ENCODE measurements around the gene TSPAN9.

GRCh38 chr12:3196488-3196887, 119.3 kb downstream of the TSPAN9 start:
- no peak for TF ChIP-seq GATA3 (IDR thresholded peaks at IDR 0.05; ENCODE audit: low read depth, low read length)
- TF ChIP-seq GATA2 (IDR thresholded peaks at IDR 0.05; ENCODE audit: low read depth, low read length) = no peak

Measured in SH-SY5Y (cell line).